NB4 (cell line): Measurements from ENCODE around the gene SNTG2.

Experiments used
- DNase-seq: peaks from one replicate; pipeline ENCODE4 v3.0.0; 2010; ENCODE audit warnings: low read depth
- H3K4me3 ChIP-seq: one replicate; pipeline ENCODE4 v1.5.1; 2011; ENCODE audit warnings: mild to moderate bottlenecking, low read depth, low read length, moderate library complexity
- CTCF ChIP-seq: IDR thresholded peaks from one replicate; pipeline ENCODE4 v1.5.1; 2012; ENCODE audit warnings: low read depth, low read length
- MAX ChIP-seq: IDR thresholded peaks from 2 replicates; pipeline ENCODE4 v1.6.1; 2011; ENCODE audit warnings: low read depth, low read length
- MYC ChIP-seq: IDR thresholded peaks from 2 replicates; pipeline ENCODE4 v1.6.1; 2011; ENCODE audit warnings: low read depth, low read length
- POLR2A ChIP-seq: IDR thresholded peaks from 2 replicates; pipeline ENCODE4 v1.6.1; 2011; ENCODE audit warnings: mild to moderate bottlenecking; ENCODE audit not compliant: insufficient read length; ENCODE audit errors: extremely low read depth

SNTG2 gene

GRCh38 chr2:1367601-1368000 is 417.0 kb downstream of the SNTG2 start:
- no peak for DNase-seq
- TF ChIP-seq MYC (no peak), CTCF (no peak), MAX (no peak), POLR2A (no peak)

GRCh38 chr2:1369905-1370304 is 419.3 kb downstream of the SNTG2 start:
- TF ChIP-seq MYC (no peak), MAX (no peak), POLR2A (no peak), CTCF (no peak)
- H3K4me3 ChIP-seq = no peak overlapping the region
- DNase-seq = no peak

More at GRCh38 chr2:1367601-1368000, 417.0 kb downstream of the SNTG2 start:
- no peak overlapping the region for H3K4me3 ChIP-seq

- H3K4me3 ChIP-seq = no peak overlapping the region
- no peak for TF ChIP-seq CTCF
- no peak for TF ChIP-seq MAX
- TF ChIP-seq POLR2A = no peak
- TF ChIP-seq MYC = no peak
- DNase-seq = no peak
Observed at GRCh38 chr2:1370461-1370860, 419.8 kb downstream of the SNTG2 start.

GRCh38 chr2:1371082-1371481 is 420.4 kb downstream of the SNTG2 start:
- DNase-seq = no peak
- TF ChIP-seq POLR2A (no peak), MAX (no peak), CTCF (no peak), MYC (no peak)
- no peak overlapping the region for H3K4me3 ChIP-seq

DNA sequence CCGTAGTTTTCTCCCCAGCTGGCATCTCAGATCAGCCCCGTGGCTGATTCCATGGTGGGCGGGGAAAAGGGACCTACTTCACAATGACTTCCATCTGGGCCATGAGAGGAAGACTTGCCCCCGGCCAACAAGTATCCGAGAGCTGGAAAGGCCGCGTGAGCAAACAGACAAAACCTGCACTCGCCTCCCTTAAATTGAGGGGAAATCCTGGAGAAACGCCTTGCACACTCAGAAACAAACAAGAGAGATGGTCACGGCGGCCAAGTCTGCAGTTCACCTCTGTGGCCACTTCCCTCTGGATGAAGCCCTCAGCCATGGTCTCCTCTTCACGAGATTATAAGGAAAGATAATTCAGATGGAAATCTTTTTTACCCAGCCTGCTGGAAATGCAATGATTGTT is 423.2 kb downstream of the SNTG2 start:
- no peak for DNase-seq
- TF ChIP-seq MYC (no peak), POLR2A (no peak), CTCF (no peak), MAX (no peak)

DNA sequence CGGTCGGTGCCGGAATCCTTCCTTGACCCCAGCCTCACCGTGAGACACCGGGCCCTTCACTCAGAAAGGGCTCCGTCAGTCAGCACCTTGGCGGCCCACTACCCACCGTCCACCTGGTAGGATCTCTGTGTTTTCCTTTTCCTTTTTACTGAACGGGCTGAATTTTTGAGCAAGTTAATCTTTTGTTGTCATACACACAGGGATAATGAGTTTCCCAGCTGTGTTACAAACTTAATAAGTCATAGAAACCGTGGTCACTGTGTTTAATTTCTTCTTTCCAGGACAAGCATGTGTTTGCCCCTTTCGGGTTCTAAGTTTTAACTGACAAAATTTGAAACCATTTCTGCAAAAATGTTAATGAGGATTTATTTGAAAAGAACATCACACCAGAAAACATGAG is 423.6 kb downstream of the SNTG2 start:
- DNase-seq = no peak
- TF ChIP-seq POLR2A (no peak), CTCF (no peak), MAX (no peak), MYC (no peak)
- H3K4me3 ChIP-seq = no peak overlapping the region

More for the DNA sequence above, 423.2 kb downstream of the SNTG2 start:
- H3K4me3 ChIP-seq = no peak overlapping the region
